Activated B cell treated with CpG ODN at 0.5 μM for 24 hours (primary cell): ENCODE data around the gene CAMTA1. TPM values are rescaled to one million over a fixed set of nuclear protein-coding genes. Genes with fewer than 3 reads are reported as not detected.

Source experiments
- ATAC-seq: fragments of 200-7000 bp; cut with Tn5 transposase; one replicate; pipeline ENCODE4 v1.10.0; 2021; ENCODE audit warnings: low read depth, mild to moderate bottlenecking, moderate library complexity
- CTCF ChIA-PET: fragments of 350-600 bp; sonication (Branson Sonifier 250); formaldehyde crosslinking; loops from one replicate; lab custom pipeline; 2021; ENCODE audit warnings: antibody characterized with exemption; lab: Charles Lee
- POLR2A ChIA-PET: fragments of 350-600 bp; sonication (Branson Sonifier 250); formaldehyde crosslinking; loops from one replicate; lab custom pipeline; 2021; ENCODE audit warnings: antibody characterized with exemption; lab: Charles Lee
- DNase-seq: peaks from one replicate; pipeline ENCODE4 v3.0.0; 2022
- H3K27ac Mint-ChIP-seq: one replicate; pipeline ENCODE4 v1.8.0; 2020; ENCODE audit warnings: mixed read lengths
- H3K27me3 Mint-ChIP-seq: one replicate; pipeline ENCODE4 v1.8.0; 2021; ENCODE audit warnings: mixed read lengths
- H3K36me3 Mint-ChIP-seq: one replicate; pipeline ENCODE4 v1.8.0; 2021; ENCODE audit warnings: low read depth, mixed read lengths
- H3K4me1 Mint-ChIP-seq: one replicate; pipeline ENCODE4 v1.8.0; 2021; ENCODE audit warnings: mixed read lengths
- H3K4me3 Mint-ChIP-seq: one replicate; pipeline ENCODE4 v1.8.0; 2020; ENCODE audit warnings: mild to moderate bottlenecking, mixed read lengths
- H3K9me3 Mint-ChIP-seq: one replicate; pipeline ENCODE4 v1.8.0; 2020; ENCODE audit warnings: mixed read lengths
- intact Hi-C: fragments of 100-400 bp; cut with micrococcal nuclease; formaldehyde crosslinking; loops from one replicate; pipeline ENCODE4 v1.15.1; 2024
- total RNA-seq: library from RNA; stranded (reverse); gene quantifications from 2 replicates; pipeline ENCODE4 v1.2.3, GENCODE V29; 2022
- TF ChIP-seq, protein P1 (sequence below): fragments of 200-600 bp; IDR thresholded peaks from one replicate; pipeline ENCODE4 v1.8.0; 2022; ENCODE audit warnings: antibody characterized with exemption, mild to moderate bottlenecking

CAMTA1 gene
- total RNA-seq, 1 donor from 2014 or later = 49.8 TPM

DNA sequence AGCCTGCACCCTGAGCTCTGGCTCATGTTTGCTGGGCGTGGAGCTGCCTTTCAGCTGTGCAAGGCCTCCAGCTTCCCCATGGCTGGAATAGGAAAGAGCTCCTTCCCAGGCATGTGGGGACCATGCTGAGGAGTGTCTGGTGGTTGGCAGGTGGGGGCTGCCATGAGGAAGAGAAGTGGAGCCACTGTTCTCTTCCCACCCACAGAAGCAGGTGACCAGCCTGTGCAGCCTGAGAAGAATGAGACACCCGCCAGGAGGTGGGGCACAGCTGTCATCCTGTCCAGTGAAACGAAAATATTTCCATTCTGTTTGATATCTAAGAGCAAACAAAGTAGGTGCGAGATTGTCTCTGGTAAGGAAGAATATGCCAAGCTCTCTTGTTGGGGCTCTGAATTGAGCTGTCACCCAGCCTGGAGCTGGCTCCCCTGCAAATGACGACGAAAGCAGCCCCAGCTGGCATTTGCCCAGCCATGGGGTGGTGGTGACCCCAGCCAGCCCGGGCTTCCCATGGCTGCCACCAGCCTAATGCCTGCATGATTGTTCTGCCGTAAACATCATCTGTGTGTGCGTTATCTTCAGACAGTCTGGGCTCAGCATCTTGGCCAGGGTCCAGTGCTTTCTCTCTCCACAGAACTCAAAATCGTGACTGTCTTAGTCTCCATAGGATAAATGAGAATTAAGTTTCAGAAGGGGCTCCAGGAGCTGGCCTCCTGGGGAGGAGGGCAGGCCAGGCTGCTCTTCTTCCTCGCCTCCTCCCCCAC, 556.1 kb downstream of the CAMTA1 start:
- ChIA-PET POLR2A (no interaction called here), CTCF (no interaction called here)
- H3K27me3 Mint-ChIP-seq = no peaks in the 10 kb centered on the region
- H3K4me1 Mint-ChIP-seq = no peaks in the 10 kb centered on the region
- no peak overlapping the region for H3K4me3 Mint-ChIP-seq
- no peak for ATAC-seq
- no peaks in the 10 kb centered on the region for H3K36me3 Mint-ChIP-seq
- DNase-seq = no peak
- no peak overlapping the region for H3K27ac Mint-ChIP-seq
- no peaks in the 10 kb centered on the region for H3K9me3 Mint-ChIP-seq
- TF ChIP-seq, protein P1, sequence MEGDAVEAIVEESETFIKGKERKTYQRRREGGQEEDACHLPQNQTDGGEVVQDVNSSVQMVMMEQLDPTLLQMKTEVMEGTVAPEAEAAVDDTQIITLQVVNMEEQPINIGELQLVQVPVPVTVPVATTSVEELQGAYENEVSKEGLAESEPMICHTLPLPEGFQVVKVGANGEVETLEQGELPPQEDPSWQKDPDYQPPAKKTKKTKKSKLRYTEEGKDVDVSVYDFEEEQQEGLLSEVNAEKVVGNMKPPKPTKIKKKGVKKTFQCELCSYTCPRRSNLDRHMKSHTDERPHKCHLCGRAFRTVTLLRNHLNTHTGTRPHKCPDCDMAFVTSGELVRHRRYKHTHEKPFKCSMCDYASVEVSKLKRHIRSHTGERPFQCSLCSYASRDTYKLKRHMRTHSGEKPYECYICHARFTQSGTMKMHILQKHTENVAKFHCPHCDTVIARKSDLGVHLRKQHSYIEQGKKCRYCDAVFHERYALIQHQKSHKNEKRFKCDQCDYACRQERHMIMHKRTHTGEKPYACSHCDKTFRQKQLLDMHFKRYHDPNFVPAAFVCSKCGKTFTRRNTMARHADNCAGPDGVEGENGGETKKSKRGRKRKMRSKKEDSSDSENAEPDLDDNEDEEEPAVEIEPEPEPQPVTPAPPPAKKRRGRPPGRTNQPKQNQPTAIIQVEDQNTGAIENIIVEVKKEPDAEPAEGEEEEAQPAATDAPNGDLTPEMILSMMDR = no peak
- intact Hi-C loops = no loop called here

DNA sequence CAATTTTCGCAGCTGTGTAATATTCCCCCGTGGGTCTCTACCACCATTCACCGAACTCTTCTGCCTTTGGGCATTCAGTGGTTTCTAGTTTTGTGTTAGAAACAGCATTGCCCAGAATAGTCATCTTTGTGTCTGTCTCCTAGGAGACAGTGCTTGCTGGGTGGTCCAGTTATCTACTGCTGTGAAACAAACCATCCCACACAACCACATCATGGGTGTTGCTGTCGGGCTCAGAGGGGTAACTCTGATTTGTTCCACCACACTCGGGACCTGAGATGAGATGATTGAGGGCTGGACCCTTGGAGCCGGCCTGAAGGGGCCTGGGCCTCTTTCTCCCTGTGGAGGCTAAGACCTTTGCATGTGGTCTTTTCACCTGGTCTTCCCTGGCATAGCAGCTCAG, 558.6 kb downstream of the CAMTA1 start:
- no peak for DNase-seq
- CTCF ChIA-PET = no interaction called here
- Mint-ChIP-seq H3K4me3 (no peak overlapping the region), H3K27ac (no peak overlapping the region), H3K36me3 (no peaks in the 10 kb centered on the region), H3K27me3 (peaks cover 1% of the 10 kb centered on the region), H3K4me1 (no peaks in the 10 kb centered on the region), H3K9me3 (no peaks in the 10 kb centered on the region)
- no peak for ATAC-seq
- intact Hi-C loops = no loop called here
- POLR2A ChIA-PET = no interaction called here
- TF ChIP-seq, protein P1 = no peak

DNA sequence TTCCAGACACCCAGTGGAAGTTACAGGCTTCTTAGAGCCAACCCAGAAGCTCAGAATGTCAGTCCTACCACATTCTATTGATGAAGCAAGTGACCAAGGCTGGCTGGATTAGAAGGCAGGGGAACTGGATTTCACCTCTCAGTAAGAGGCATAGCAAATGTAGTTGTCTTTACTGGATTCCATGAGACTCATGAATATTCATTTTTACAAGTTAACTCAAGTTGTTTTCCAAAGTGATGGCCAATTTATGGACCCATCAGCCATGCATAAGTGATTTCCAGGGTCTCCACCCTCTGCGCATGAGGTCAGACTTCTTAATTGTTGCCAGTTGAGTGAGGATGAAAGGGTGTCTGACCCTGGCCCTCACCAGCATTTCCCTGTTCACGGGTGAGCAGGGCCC, 559.0 kb downstream of the CAMTA1 start:
- ChIA-PET CTCF (no interaction called here), POLR2A (no interaction called here)
- H3K9me3 Mint-ChIP-seq = no peaks in the 10 kb centered on the region
- no peak for ATAC-seq
- H3K27ac Mint-ChIP-seq = no peak overlapping the region
- H3K27me3 Mint-ChIP-seq = peaks cover 3% of the 10 kb centered on the region
- intact Hi-C loops = no loop called here
- no peaks in the 10 kb centered on the region for H3K36me3 Mint-ChIP-seq
- no peaks in the 10 kb centered on the region for H3K4me1 Mint-ChIP-seq
- no peak overlapping the region for H3K4me3 Mint-ChIP-seq
- TF ChIP-seq, protein P1 = no peak
- DNase-seq = no peak

DNA sequence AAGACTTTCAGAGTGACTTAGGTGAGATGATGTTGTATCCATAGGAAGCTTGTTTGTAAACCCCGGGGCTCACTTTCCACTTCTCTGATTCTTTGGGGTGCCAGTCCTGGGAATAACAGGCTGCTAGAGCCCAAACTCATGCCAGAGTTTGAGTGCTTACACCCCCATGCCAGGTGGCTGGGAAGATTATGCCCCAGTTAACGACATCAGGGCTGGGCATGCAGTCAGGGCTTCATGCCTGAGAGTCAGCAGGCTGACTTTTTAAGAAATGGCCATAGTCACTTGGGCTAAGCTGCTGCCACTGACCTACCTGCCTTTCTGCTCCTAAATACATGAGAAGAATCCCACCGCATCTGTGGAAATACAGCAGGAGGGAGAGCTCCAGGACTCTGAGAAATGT, 560.3 kb downstream of the CAMTA1 start:
- H3K27ac Mint-ChIP-seq = no peak overlapping the region
- TF ChIP-seq, protein P1 = no peak
- H3K4me1 Mint-ChIP-seq = no peaks in the 10 kb centered on the region
- H3K9me3 Mint-ChIP-seq = no peaks in the 10 kb centered on the region
- no peak for ATAC-seq
- H3K36me3 Mint-ChIP-seq = no peaks in the 10 kb centered on the region
- peaks cover 3% of the 10 kb centered on the region for H3K27me3 Mint-ChIP-seq
- no peak for DNase-seq
- no peak overlapping the region for H3K4me3 Mint-ChIP-seq
- CTCF ChIA-PET = interaction anchor here (0.8 kb wide), 1 partner anchor 30 kb away, joined by 3 read pairs; no protein-coding TSS in a partner anchor
- intact Hi-C loops = no loop called here
- POLR2A ChIA-PET = no interaction called here

DNA sequence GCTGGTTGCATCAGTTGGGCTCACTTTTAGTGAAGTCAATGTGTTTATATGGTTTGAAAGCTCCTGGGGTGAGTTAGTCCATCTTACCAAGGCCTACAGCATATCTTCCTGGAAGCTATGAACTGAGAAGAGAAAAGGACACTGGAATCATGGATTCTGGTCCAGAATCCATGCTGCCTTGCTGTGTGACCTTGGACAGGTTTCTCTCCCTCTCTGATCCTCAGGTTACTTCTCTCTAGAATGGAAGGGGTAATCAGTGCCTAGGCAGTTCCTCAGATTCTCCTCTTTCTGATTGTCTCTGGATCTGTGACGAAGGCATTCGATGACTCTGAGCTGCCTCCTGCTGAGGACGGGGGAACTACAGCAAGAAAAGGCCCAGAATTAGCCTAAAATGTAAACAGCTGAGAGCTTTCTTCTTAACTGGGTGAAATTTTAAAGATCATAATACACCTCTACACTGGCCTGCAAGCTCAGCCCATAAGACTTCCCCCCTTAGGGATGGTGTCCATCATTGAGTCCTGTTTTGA, 560.9 kb downstream of the CAMTA1 start:
- Mint-ChIP-seq H3K36me3 (no peaks in the 10 kb centered on the region), H3K27me3 (peaks cover 3% of the 10 kb centered on the region), H3K27ac (no peak overlapping the region), H3K4me1 (no peaks in the 10 kb centered on the region), H3K4me3 (no peak overlapping the region), H3K9me3 (no peaks in the 10 kb centered on the region)
- POLR2A ChIA-PET = no interaction called here
- CTCF ChIA-PET = no interaction called here
- no peak for ATAC-seq
- intact Hi-C loops = no loop called here
- DNase-seq = no peak
- TF ChIP-seq, protein P1 = no peak
